Chondrocyte (in vitro differentiated cells): Measurements from ENCODE around the gene POLR3G. TPM values are rescaled to one million over a fixed set of nuclear protein-coding genes. Genes with fewer than 3 reads are reported as not detected.

Experiments
- DNase-seq: peaks from one replicate; pipeline ENCODE4 v3.0.0; 2021; ENCODE audit warnings: mixed read lengths, low spot score
- H3K27ac Mint-ChIP-seq: one replicate; pipeline ENCODE4 v1.8.0; 2021; ENCODE audit warnings: mild to moderate bottlenecking, moderate library complexity, mixed read lengths; ENCODE audit not compliant: unreplicated experiment
- H3K27me3 Mint-ChIP-seq: 2 replicates; pipeline ENCODE4 v1.8.0; 2021; ENCODE audit warnings: low read depth, mixed read lengths
- H3K36me3 Mint-ChIP-seq: 2 replicates; pipeline ENCODE4 v1.8.0; 2021; ENCODE audit warnings: low read depth, mixed read lengths
- H3K4me1 Mint-ChIP-seq: 2 replicates; pipeline ENCODE4 v1.8.0; 2021; ENCODE audit warnings: low read depth, mild to moderate bottlenecking, mixed read lengths
- H3K4me3 Mint-ChIP-seq: one replicate; pipeline ENCODE4 v1.8.0; 2021; ENCODE audit warnings: mild to moderate bottlenecking, moderate library complexity, mixed read lengths; ENCODE audit not compliant: unreplicated experiment
- H3K9me3 Mint-ChIP-seq: 2 replicates; pipeline ENCODE4 v1.8.0; 2021; ENCODE audit warnings: low read depth, mixed read lengths
- total RNA-seq: library from RNA; stranded (reverse); gene quantifications from 3 replicates; pipeline ENCODE4 v1.2.1, GENCODE V29; 2021
- TF ChIP-seq, protein P1 (sequence below): fragments of 200-600 bp; sonication (generic); IDR thresholded peaks from 2 replicates; pipeline ENCODE4 v1.5.0; 2021; ENCODE audit warnings: antibody characterized with exemption, mild to moderate bottlenecking, moderate library complexity

The POLR3G gene
- total RNA-seq, 1 donor from 2014 or later: 1.5 TPM

DNA sequence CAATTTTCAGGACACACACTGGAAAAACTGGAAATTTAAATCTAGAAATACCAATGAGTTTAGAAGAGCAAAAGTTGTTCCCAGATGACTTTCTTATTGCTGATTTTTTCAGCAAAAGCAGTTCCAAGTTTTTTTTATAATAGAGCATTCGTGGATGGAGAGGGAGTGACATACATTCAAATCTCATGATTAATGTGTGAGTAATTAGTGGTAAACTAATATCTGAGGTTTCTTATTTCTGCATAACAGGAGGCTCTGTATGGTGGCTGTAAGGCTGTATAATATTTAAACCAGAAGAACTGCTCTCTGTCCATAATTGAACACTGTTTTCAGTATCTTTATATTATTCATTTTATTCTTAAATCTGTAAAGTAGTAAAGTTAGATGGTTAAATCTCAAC, 28.9 kb downstream of the POLR3G start:
- Mint-ChIP-seq H3K4me3 (no peak overlapping the region), H3K27me3 (no peaks in the 10 kb centered on the region), H3K36me3 (no peaks in the 10 kb centered on the region), H3K4me1 (no peaks in the 10 kb centered on the region), H3K9me3 (no peaks in the 10 kb centered on the region), H3K27ac (no peak overlapping the region)
- DNase-seq: no peak
- TF ChIP-seq, protein P1, sequence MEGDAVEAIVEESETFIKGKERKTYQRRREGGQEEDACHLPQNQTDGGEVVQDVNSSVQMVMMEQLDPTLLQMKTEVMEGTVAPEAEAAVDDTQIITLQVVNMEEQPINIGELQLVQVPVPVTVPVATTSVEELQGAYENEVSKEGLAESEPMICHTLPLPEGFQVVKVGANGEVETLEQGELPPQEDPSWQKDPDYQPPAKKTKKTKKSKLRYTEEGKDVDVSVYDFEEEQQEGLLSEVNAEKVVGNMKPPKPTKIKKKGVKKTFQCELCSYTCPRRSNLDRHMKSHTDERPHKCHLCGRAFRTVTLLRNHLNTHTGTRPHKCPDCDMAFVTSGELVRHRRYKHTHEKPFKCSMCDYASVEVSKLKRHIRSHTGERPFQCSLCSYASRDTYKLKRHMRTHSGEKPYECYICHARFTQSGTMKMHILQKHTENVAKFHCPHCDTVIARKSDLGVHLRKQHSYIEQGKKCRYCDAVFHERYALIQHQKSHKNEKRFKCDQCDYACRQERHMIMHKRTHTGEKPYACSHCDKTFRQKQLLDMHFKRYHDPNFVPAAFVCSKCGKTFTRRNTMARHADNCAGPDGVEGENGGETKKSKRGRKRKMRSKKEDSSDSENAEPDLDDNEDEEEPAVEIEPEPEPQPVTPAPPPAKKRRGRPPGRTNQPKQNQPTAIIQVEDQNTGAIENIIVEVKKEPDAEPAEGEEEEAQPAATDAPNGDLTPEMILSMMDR: no peak

DNA sequence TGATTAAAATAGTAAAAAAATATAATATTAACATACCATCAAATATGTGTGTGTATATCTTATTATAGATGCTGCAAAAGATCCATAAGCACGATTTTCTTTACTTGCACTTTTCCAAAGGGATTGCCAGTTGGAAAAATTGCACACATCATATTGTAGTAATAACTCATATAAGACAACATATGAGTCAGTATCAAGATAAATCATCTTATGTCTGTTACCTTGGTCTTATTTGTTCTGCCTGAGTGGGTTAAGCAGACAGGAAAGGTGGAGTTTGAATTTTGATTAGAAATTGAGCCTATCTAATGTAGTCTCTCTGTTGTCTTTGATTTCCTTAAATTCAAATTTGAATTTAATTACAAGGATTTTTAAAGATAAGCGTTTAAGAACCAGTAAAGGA, 30.1 kb downstream of the POLR3G start:
- Mint-ChIP-seq H3K4me3 (no peak overlapping the region), H3K36me3 (no peaks in the 10 kb centered on the region), H3K27ac (no peak overlapping the region), H3K9me3 (no peaks in the 10 kb centered on the region), H3K4me1 (no peaks in the 10 kb centered on the region), H3K27me3 (no peaks in the 10 kb centered on the region)
- no peak for DNase-seq
- TF ChIP-seq, protein P1: no peak

DNA sequence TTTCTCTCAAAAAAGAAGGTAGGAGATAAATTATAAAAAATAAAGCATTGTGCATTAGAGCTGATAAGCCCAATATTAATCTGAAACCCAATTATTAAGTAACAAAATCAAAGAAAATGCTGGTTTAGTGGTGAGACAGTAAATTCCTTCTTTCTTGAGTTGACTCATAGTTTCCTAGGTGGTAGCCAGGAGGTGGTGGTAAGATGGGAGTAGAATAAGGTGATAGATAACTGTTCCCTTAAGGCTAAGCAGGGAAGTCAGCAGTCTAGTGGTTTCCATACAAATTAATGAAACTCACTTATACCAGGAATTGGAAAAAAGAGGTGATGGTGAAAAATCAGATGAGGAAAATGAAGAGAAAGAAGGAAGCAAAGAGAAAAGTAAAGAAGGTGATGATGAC, 31.6 kb downstream of the POLR3G start:
- H3K27me3 Mint-ChIP-seq: no peaks in the 10 kb centered on the region
- H3K36me3 Mint-ChIP-seq: no peaks in the 10 kb centered on the region
- H3K9me3 Mint-ChIP-seq: no peaks in the 10 kb centered on the region
- no peaks in the 10 kb centered on the region for H3K4me1 Mint-ChIP-seq
- no peak overlapping the region for H3K27ac Mint-ChIP-seq
- TF ChIP-seq, protein P1: no peak
- DNase-seq: no peak
- H3K4me3 Mint-ChIP-seq: no peak overlapping the region

DNA sequence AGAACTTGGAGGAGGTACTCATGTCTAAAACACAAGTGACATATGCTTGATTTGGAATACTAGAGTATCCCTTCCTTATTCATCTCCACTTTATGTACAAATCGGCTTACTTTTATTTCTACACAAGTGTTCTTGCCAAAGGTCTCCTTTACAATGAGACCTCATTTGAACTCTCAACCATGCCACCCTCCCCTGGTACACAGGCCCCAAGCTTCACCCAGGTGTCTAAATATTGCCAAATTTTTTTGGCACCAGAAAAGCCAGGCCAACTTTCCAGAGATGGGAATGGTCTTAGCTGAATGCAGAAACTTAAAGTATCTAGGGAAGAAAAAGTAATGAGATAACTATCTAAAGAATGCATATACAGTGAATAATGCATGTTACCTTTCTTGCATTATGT, 35.8 kb downstream of the POLR3G start:
- no peak overlapping the region for H3K27ac Mint-ChIP-seq

DNA sequence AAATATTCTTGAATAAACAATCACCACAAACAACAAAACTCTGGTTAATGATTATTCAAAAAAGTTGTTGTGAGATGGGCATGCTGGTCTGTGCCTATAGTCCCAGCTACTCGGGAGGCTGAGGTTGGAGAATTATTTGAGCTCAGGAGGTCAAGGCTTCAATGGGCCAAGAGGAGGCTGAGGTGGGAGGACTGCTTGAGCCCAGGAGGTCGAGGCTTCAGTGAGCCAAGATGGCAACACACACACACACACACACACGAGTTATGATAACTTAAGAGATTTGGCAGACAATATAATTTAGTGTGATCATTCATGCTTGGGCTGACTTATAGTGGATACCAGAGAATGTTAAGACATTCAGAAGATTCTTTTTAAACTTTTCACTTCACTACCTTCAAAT, 39.9 kb downstream of the POLR3G start:
- peaks cover 4% of the 10 kb centered on the region for H3K4me1 Mint-ChIP-seq
- H3K27me3 Mint-ChIP-seq: no peaks in the 10 kb centered on the region
- no peak overlapping the region for H3K27ac Mint-ChIP-seq
- TF ChIP-seq, protein P1: no peak
- DNase-seq: no peak
- H3K36me3 Mint-ChIP-seq: peaks cover 14% of the 10 kb centered on the region
- no peaks in the 10 kb centered on the region for H3K9me3 Mint-ChIP-seq
- H3K4me3 Mint-ChIP-seq: no peak overlapping the region

More for the DNA sequence above, 35.8 kb downstream of the POLR3G start:
- Mint-ChIP-seq H3K4me1 (no peaks in the 10 kb centered on the region), H3K27me3 (no peaks in the 10 kb centered on the region), H3K4me3 (no peak overlapping the region), H3K36me3 (peaks cover 3% of the 10 kb centered on the region), H3K9me3 (no peaks in the 10 kb centered on the region)
- TF ChIP-seq, protein P1: no peak
- no peak for DNase-seq
